GM18526 (cell line): ENCODE measurements around the gene TSPAN14.

ENCODE experiments used
- POLR2A ChIP-seq: IDR thresholded peaks from 3 replicates; pipeline ENCODE4 v1.6.1; 2011; ENCODE audit not compliant: insufficient read length; ENCODE audit errors: extremely low read depth

Gene TSPAN14

DNA sequence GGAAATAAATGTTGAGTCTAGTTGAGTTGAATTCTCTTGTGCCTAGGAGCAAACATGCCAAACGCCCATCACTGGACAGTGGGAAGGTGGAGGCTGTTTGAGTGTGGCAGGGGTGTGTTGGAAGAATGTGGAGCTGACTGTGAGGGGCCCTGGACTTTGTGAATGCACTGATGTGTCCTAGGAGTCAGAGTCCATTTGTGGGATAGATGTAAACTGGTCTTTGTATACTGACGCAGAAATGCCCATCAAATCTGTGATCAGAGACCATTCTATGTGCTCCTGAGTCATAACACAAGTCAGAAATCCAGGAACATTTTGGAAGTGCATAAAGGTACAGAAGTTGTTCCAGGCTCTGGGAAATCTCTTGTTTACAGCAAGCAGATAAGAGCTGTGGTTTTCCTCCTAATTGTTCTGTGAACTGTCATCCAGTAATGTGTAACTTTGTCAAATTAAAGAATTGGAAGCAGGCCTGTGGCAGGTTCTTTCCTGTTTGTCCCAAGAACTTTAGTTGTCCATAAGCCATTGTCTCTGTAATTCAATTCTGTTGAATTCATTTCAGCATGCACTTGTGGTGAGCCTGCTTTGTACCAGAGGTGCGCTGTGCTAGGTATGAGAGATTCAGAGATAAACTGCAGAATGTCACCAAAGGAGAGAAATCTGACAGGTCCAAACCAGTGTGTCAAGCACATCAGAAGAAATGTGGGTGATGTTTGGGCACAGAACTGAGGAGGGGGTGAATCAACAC is 38.2 kb upstream of the TSPAN14 start:
- TF ChIP-seq POLR2A = no peak

GRCh38 chr10:80416479-80417098 is 37.5 kb upstream of the TSPAN14 start:
- no peak for TF ChIP-seq POLR2A

- TF ChIP-seq POLR2A = no peak
Observed at GRCh38 chr10:80421050-80421706, 32.9 kb upstream of the TSPAN14 start.

DNA sequence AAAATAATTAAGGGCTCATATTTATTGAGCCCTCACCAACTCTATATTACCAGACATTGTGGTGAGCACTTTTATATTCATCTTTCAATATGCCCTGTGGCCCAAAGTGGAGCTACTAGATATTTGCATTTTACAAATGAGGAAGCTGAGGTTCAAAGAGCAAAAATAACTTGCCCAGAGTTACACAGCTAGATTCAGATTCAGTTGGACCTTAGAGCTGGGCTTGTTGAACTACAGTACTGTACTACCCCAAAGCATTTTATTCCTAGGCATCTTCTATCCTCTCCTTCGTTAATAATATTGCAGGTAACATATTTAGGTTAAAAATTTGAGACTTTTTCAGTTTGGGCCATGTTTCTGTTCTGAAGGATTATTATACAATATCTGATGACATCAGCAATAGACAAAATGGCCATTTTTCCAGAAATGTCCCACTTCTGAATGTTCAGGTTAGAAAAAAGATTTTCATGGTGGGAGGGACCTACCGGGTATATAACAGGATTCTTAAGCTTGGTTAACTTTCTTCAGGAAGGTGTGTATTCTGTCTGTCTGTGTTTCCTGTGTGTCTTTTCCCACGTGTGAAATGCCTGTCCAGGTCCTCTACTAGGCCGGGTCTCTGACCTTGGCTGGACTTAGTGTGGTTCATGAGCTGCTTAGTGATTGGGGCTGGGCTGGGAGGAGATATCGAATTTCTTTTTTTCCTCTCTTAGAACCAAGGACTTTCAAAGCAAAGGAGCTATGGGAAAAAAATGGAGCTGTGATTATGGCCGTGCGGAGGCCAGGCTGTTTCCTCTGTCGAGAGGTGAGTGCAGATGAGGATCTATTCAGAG is 32.2 kb upstream of the TSPAN14 start:
- no peak for TF ChIP-seq POLR2A

DNA sequence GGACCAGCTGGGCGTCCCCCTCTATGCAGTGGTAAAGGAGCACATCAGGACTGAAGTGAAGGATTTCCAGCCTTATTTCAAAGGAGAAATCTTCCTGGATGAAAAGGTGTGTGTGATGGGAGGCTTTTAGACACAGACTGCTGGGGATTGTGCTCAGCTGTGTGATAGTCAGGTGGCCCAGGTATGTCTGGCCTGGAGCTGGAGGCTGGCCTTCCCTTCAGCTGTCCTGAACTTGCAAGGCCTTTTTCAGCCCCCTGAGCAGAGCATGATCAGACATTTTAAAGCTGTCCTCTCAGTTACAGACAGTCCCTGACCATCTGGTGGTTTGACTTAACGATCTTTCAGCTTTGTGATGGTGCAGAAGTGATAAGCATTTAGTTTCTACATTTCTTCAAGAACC is 28.2 kb upstream of the TSPAN14 start:
- no peak for TF ChIP-seq POLR2A

DNA sequence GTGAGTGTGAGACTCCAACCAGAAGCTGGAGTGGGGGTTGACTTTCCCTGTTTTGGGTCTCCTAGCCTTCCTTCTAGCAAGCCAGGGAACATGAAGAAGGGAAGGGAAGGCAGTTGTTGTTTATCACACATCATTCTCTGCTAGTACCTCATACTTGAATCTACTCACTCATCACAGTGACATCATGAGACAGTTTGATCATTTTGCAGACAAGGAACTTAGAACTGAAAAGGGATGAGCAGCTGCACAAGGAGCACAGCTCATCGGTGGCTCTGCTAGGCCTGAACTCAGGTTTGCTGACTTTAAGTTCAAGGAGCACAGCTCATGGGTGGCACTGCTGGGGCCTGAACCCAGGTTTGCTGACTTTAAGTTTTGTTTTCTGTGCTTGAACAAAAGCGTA is 26.6 kb upstream of the TSPAN14 start:
- TF ChIP-seq POLR2A = no peak

- TF ChIP-seq POLR2A = no peak
Observed at GRCh38 chr10:80429521-80429973, 24.6 kb upstream of the TSPAN14 start.

GRCh38 chr10:80433134-80433533 is 21.0 kb upstream of the TSPAN14 start:
- TF ChIP-seq POLR2A = no peak

DNA sequence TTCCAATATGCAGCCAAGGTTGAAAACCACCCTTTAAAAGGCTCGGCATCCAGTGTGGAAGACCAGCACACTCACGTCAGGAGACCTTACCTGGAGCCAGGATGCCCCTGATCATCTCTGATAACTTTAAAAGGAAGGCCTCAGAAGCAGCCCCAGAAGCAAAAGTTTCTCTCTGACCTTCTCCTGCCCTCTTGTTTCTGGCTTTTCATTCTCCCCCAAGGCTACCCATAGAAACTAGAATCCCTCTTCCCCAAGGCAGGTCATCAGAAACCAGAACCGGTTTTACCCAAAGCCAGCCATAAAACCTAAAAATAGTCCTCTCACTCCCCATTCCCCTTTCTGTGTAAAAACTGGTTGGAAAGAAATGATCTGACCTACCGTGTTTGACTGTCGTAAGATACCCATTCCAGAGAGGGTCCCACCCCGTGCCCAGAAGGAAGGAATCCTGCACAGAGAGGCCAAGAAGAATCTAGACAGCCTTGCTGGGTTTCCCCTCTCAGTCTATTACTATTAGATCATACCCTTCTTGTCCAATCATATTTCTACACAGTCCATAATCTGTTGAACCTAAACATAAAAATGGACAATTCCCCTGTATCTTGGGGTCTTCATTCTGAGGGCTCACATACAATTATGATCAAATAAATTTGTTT is 17.5 kb upstream of the TSPAN14 start:
- no peak for TF ChIP-seq POLR2A

DNA sequence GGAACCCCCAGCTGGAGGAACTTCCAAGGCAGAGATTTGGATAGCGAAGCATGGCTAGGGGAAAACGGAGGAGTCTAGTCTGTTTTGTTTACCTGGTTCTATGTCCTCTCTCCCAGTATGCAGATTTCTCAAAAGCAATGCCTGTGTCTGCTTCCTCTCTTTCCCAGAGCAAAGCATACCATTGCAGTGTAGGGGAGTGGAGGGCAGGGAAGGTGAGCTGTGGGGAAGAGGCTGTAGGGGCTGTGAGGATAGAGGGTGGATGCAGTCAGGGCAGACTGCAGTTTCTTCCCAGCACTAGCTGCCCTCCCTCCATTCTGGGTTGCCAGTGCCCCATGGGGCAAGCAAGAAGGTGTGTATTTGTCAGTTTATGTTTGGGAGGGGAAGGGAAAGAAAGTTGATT is 16.9 kb upstream of the TSPAN14 start:
- no peak for TF ChIP-seq POLR2A

DNA sequence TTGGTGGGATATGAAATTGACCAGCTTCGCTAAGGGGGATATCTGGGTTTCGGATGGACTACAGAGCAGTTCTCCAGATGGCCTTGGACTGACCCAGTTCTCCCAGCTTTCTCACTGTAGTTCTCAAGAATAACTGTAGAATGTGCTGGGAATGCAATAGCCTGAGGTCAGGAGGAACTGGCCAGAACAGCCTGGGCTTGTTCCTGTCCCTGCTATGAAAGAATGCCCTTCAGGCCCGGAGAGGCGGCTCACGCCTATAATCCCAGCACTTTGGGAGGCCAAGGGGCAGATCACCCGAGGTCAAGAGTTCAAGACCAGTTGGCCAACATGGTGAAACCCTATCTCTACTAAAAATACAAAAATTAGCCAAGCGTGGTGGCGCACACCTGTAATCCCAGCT is 12.3 kb upstream of the TSPAN14 start:
- TF ChIP-seq POLR2A = no peak

DNA sequence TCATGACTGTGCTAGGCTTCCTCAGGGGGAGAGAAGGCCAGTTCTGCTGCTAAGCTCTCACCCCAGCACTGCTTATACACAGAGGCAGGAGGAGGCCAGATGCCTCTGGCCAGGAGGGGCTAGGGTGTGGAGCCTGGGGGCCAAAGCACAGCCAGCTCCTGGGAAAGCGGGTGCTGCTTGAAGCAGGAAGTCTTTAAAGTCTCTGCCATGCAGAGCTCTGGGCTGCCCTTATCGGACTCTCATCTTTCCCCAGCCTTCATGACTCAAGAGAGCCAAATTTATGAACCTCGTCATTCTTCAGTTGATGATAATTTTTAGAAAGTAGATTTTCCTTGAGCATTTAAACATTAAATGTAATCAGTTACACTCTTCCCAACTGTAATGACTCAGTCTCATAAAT is 11.2 kb upstream of the TSPAN14 start:
- TF ChIP-seq POLR2A = no peak

DNA sequence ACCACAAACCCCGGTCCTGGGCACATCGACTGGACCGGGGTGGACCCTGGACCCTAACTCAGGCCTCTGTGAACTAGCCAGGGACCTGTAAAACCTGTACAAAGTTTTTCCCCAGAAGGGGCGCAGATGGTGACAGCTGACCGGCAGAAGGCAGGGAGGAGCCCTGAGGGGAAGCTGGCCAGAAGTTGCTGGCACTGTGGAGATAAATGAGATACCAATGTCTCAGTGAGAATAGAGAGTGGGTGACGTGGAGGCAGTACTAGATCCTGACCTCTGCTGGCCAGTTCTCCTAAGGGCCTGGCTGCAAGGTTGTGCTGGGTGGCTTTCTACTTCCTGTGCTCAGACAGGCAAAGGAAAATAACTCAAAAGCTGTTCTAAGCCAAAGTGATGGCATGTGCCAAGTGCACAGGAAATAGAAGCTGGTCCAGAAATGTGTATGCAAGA is 10.6 kb upstream of the TSPAN14 start:
- no peak for TF ChIP-seq POLR2A

- no peak for TF ChIP-seq POLR2A
Observed at GRCh38 chr10:80444124-80444523, 10.0 kb upstream of the TSPAN14 start.
